Hepatocyte (in vitro differentiated cells): Measurements from ENCODE around the gene NENF.

Source experiments
- EZH2 ChIP-seq: fragments of 200-600 bp; sonication (generic); IDR thresholded peaks from 2 replicates; pipeline ENCODE4 v1.6.1; 2016; ENCODE audit warnings: antibody characterized with exemption, mild to moderate bottlenecking, borderline replicate concordance
- EZH2phosphoT487 ChIP-seq: fragments of 200-600 bp; sonication (generic); IDR thresholded peaks from one replicate; pipeline ENCODE4 v1.6.1; 2018; ENCODE audit warnings: antibody characterized with exemption, mild to moderate bottlenecking, low read depth, moderate library complexity; ENCODE audit not compliant: unreplicated experiment, severe bottlenecking
- TF ChIP-seq, protein P1 (sequence below): fragments of 200-600 bp; sonication (generic); IDR thresholded peaks from 2 replicates; pipeline ENCODE4 v1.5.1; 2016; ENCODE audit warnings: antibody characterized with exemption, mild to moderate bottlenecking; ENCODE audit not compliant: poor library complexity

DNA sequence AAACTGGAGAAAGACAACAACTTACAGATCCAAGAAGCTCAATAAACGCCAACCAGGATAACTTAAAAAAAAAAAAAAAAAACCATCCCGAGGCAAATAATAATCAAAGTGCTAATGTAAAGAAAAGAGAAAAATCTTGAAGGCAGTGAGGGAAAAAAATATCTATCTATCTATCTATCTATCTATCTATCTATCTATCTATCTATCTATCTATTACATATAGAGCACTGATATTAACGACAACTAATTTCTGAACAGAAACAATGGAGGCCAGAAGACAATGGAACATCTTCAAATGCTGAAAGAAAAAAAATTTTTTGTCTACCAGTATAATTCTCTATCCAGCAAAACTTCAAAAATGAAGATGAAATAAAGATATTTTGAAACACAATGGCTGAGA lies 36.1 kb upstream of the NENF start:
- TF ChIP-seq, protein P1, sequence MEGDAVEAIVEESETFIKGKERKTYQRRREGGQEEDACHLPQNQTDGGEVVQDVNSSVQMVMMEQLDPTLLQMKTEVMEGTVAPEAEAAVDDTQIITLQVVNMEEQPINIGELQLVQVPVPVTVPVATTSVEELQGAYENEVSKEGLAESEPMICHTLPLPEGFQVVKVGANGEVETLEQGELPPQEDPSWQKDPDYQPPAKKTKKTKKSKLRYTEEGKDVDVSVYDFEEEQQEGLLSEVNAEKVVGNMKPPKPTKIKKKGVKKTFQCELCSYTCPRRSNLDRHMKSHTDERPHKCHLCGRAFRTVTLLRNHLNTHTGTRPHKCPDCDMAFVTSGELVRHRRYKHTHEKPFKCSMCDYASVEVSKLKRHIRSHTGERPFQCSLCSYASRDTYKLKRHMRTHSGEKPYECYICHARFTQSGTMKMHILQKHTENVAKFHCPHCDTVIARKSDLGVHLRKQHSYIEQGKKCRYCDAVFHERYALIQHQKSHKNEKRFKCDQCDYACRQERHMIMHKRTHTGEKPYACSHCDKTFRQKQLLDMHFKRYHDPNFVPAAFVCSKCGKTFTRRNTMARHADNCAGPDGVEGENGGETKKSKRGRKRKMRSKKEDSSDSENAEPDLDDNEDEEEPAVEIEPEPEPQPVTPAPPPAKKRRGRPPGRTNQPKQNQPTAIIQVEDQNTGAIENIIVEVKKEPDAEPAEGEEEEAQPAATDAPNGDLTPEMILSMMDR: no peak
- no peak for TF ChIP-seq EZH2
- TF ChIP-seq EZH2phosphoT487: no peak
